Loucy (cell line): ENCODE results near the gene MRTFA.
A peak's percentile ranks its signal among the peaks of the same experiment; 100 is the strongest.
"Not testable (repeated sequence)": the region's sequence is repeated elsewhere in the genome, so short reads cannot be mapped to it uniquely, and the experiment has no call there.

Source experiments
- H2AFZ ChIP-seq: fragments of 200-600 bp; sonication (generic); 2 replicates; pipeline ENCODE4 v1.6.0; 2016; ENCODE audit warnings: antibody characterized with exemption, mild to moderate bottlenecking, low read length, moderate library complexity
- H3F3A ChIP-seq: fragments of 200-600 bp; 2 replicates; pipeline ENCODE4 v1.6.0; 2016; ENCODE audit warnings: antibody characterized with exemption, low read depth, mild to moderate bottlenecking
- H3K27me3 ChIP-seq: fragments of 200-600 bp; sonication (generic); 2 replicates; pipeline ENCODE4 v1.6.1; 2014; ENCODE audit warnings: low read length, mild to moderate bottlenecking; ENCODE audit not compliant: insufficient read depth, poor library complexity, severe bottlenecking
- H3K36me3 ChIP-seq: fragments of 200-600 bp; sonication (generic); 2 replicates; pipeline ENCODE4 v1.6.1; 2016; ENCODE audit warnings: low read length; ENCODE audit not compliant: insufficient read depth
- H3K4me1 ChIP-seq: fragments of 200-600 bp; sonication (generic); 2 replicates; pipeline ENCODE4 v1.5.1; 2014; ENCODE audit warnings: low read length, mild to moderate bottlenecking; ENCODE audit not compliant: insufficient read depth, poor library complexity, severe bottlenecking
- H3K4me2 ChIP-seq: fragments of 200-600 bp; sonication (generic); 2 replicates; pipeline ENCODE4 v1.6.0; 2014; ENCODE audit warnings: antibody characterized with exemption, low read length, low read depth, mild to moderate bottlenecking; ENCODE audit not compliant: poor library complexity, severe bottlenecking
- H3K4me3 ChIP-seq: fragments of 200-600 bp; sonication (generic); 2 replicates; pipeline ENCODE4 v1.5.1; 2014; ENCODE audit warnings: low read length, mild to moderate bottlenecking, mixed read lengths; ENCODE audit not compliant: poor library complexity, severe bottlenecking
- H3K79me2 ChIP-seq: fragments of 200-600 bp; sonication (generic); 2 replicates; pipeline ENCODE4 v1.6.1; 2014; ENCODE audit warnings: low read length; ENCODE audit not compliant: insufficient read depth
- H3K9ac ChIP-seq: fragments of 200-600 bp; sonication (generic); 2 replicates; pipeline ENCODE4 v1.6.0; 2014; ENCODE audit warnings: mild to moderate bottlenecking, low read depth, low read length, moderate library complexity; ENCODE audit not compliant: poor library complexity, severe bottlenecking
- H3K9me2 ChIP-seq: fragments of 200-600 bp; sonication (generic); replicated peaks from 2 replicates; pipeline ENCODE4 v1.6.1; 2016; ENCODE audit warnings: low read depth, low read length, mixed read lengths
- H3K9me3 ChIP-seq: fragments of 200-600 bp; sonication (generic); 2 replicates; pipeline ENCODE4 v1.6.1; 2014; ENCODE audit warnings: mild to moderate bottlenecking, antibody characterized with exemption, low read length, low read depth; ENCODE audit not compliant: insufficient read depth
- H4K20me1 ChIP-seq: fragments of 200-600 bp; sonication (generic); 2 replicates; pipeline ENCODE4 v1.6.0; 2014; ENCODE audit warnings: antibody characterized with exemption, low read length, mild to moderate bottlenecking; ENCODE audit not compliant: insufficient read depth, poor library complexity, severe bottlenecking
- EZH2phosphoT487 ChIP-seq: fragments of 200-600 bp; IDR thresholded peaks from 2 replicates; pipeline ENCODE4 v1.6.1; 2018; ENCODE audit warnings: antibody characterized with exemption, mild to moderate bottlenecking, moderate library complexity, borderline replicate concordance
- TF ChIP-seq, protein P1 (sequence below): fragments of 200-600 bp; sonication (generic); conservative IDR thresholded peaks from 2 replicates; pipeline ENCODE4 v1.5.1; 2014; ENCODE audit warnings: mild to moderate bottlenecking, antibody characterized with exemption, low read length

MRTFA gene

DNA sequence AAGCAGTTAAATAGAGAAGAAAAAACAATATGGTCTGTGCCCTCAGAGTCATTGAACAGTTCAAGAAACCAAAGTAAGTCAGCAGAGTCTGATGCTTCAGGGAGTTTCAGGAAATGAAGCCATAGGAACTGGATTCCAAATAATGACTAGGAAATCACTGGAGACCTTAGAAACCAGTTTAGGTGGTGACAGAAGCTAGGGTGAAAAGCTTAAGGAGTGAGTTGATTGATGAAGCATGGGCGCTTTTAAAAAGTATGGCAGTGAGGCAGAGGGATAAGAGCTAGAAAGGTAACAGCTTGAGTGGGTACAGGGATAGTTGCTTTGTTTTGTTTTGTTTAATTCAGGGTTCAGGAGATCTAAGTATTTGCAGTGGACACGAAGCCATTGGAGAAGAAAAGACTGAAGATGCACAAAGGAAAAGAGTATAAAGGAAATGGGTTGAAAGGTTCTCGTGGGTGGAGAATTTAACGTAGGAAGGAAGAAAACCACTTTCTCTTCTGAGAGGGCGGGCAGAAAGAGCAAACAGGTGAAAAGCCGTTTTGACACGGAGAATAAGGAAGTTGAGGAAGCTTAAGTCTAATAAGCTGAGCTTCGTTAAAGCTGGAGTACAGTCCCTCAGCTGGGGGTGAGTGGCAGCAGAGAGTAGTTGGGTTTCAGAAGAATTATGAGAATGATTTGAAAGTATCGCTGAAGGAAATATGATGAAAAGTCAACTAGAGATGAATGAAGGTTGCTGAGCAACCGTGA lies 251.3 kb downstream of the MRTFA start:
- no peaks in the 10 kb centered on the region for H3F3A ChIP-seq
- H3K36me3 ChIP-seq, result no peaks in the 10 kb centered on the region
- H3K9ac ChIP-seq, result peak overlapping the region; percentile 21
- TF ChIP-seq, protein P1, sequence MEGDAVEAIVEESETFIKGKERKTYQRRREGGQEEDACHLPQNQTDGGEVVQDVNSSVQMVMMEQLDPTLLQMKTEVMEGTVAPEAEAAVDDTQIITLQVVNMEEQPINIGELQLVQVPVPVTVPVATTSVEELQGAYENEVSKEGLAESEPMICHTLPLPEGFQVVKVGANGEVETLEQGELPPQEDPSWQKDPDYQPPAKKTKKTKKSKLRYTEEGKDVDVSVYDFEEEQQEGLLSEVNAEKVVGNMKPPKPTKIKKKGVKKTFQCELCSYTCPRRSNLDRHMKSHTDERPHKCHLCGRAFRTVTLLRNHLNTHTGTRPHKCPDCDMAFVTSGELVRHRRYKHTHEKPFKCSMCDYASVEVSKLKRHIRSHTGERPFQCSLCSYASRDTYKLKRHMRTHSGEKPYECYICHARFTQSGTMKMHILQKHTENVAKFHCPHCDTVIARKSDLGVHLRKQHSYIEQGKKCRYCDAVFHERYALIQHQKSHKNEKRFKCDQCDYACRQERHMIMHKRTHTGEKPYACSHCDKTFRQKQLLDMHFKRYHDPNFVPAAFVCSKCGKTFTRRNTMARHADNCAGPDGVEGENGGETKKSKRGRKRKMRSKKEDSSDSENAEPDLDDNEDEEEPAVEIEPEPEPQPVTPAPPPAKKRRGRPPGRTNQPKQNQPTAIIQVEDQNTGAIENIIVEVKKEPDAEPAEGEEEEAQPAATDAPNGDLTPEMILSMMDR, result 0 out of 2 replicates have a peak, but pooled peaks have one; percentile 15
- no peak for TF ChIP-seq EZH2phosphoT487
- peak overlapping the region; percentile 76 for H3K4me2 ChIP-seq
- no peaks in the 10 kb centered on the region for H4K20me1 ChIP-seq
- H3K4me3 ChIP-seq, result peak overlapping the region; percentile 59
- H3K79me2 ChIP-seq, result peaks cover 16% of the 10 kb centered on the region; the same call in 1 of the 2 replicates
- H3K9me3 ChIP-seq, result no peaks in the 10 kb centered on the region
- H2AFZ ChIP-seq, result peak overlapping the region; percentile 65
- H3K4me1 ChIP-seq, result peaks cover 34% of the 10 kb centered on the region
- no peaks in the 10 kb centered on the region for H3K9me2 ChIP-seq
- H3K27me3 ChIP-seq, result no peaks in the 10 kb centered on the region

DNA sequence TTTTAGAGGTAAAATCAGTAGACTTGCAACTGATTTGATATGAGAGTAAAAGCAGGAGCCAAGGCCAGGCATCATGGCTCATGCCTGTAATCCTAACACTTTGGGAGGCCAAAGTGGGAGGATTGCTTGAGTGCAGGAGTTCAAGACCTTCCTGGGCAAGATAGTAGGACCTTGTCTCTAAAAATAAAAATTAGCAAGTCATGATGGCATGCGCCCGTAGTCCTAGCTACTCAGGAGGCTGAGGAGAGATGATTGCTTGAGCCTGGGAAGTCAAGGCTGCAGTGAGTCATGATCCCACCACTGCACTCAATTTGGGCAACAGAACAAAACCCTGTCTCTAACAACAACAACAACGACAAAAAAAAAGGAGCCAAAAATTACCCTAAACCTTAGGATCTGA lies 252.6 kb downstream of the MRTFA start:
- H4K20me1 ChIP-seq, result no peaks in the 10 kb centered on the region
- no peaks in the 10 kb centered on the region for H3K9me3 ChIP-seq
- no peaks in the 10 kb centered on the region for H3F3A ChIP-seq
- no peak overlapping the region for H3K4me3 ChIP-seq
- TF ChIP-seq, protein P1, result no peak
- no peak for TF ChIP-seq EZH2phosphoT487
- peaks cover 13% of the 10 kb centered on the region; the same call in 1 of the 2 replicates for H3K79me2 ChIP-seq
- peaks cover 34% of the 10 kb centered on the region for H3K4me1 ChIP-seq
- no peaks in the 10 kb centered on the region for H3K9me2 ChIP-seq
- no peak overlapping the region for H3K9ac ChIP-seq
- no peaks in the 10 kb centered on the region for H3K27me3 ChIP-seq
- H3K36me3 ChIP-seq, result no peaks in the 10 kb centered on the region
- H2AFZ ChIP-seq, result no peak overlapping the region
- H3K4me2 ChIP-seq, result no peak overlapping the region

DNA sequence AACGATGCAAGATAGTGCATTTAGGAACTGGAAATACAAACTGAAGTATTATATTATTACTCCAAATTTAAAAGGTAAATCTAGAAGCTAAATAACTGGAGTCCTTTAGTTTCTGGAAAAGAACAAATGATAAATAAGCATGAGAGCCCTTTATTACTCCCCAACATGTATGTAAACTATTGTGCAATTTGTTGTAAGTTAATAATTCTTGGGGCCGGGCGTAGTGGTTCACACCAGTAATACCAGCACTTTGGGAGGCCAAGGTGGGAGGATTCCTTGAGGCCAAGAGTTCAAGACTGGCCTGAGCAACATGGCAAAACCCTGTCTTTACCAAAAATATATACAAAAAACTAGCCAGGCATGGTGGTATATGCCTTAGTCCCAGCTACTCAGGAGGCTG lies 255.1 kb downstream of the MRTFA start:
- H2AFZ ChIP-seq, result no peak overlapping the region
- peaks cover 18% of the 10 kb centered on the region for H3K4me1 ChIP-seq
- no peaks in the 10 kb centered on the region for H3K9me3 ChIP-seq
- H4K20me1 ChIP-seq, result no peaks in the 10 kb centered on the region
- H3K36me3 ChIP-seq, result no peaks in the 10 kb centered on the region
- no peak overlapping the region for H3K4me2 ChIP-seq
- TF ChIP-seq, protein P1, result no peak
- TF ChIP-seq EZH2phosphoT487, result no peak
- H3K4me3 ChIP-seq, result no peak overlapping the region
- H3K9ac ChIP-seq, result no peak overlapping the region
- no peaks in the 10 kb centered on the region for H3K9me2 ChIP-seq
- H3F3A ChIP-seq, result no peaks in the 10 kb centered on the region
- peaks cover 7% of the 10 kb centered on the region; the same call in 1 of the 2 replicates for H3K79me2 ChIP-seq
- no peaks in the 10 kb centered on the region for H3K27me3 ChIP-seq

DNA sequence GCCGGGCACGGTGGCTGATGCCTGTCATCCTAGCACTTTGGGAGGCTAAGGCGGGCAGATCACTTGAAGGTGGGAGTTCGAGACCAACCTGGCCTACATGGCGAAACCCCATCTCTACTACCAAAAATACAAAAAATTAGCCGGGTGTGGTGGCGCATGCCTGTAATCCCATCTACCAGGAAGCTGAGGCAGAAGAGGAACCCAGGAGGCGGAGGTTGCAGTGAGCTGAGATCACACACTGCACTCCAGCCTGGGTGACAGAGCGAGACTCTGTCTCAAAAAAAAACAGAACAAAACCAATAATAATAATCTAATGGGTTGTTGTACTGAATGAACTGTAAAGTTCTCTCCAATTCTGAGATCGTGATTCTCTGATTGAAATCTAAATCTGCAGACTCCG lies 258.1 kb downstream of the MRTFA start:
- not testable (repeated sequence) for H3K27me3 ChIP-seq, H3K4me2 ChIP-seq, H3K36me3 ChIP-seq, H2AFZ ChIP-seq, H3F3A ChIP-seq, H3K9me2 ChIP-seq, H4K20me1 ChIP-seq, H3K9ac ChIP-seq, H3K9me3 ChIP-seq, H3K4me1 ChIP-seq, H3K79me2 ChIP-seq, H3K4me3 ChIP-seq
